Skeletal muscle satellite cell (primary cell): ENCODE measurements around the gene VIPR2.

ENCODE experiments used
- H3K27me3 ChIP-seq: 2 replicates; pipeline ENCODE4 v1.7.0; 2013; ENCODE audit warnings: low read length; ENCODE audit not compliant: control insufficient read depth, insufficient read depth
- H3K36me3 ChIP-seq: 2 replicates; pipeline ENCODE4 v1.7.0; 2013; ENCODE audit warnings: mild to moderate bottlenecking, control low read depth, low read length; ENCODE audit not compliant: insufficient read depth
- H3K4me1 ChIP-seq: 2 replicates; pipeline ENCODE4 v1.7.0; 2013; ENCODE audit warnings: low read length; ENCODE audit not compliant: control insufficient read depth, insufficient read depth
- H3K4me2 ChIP-seq: 2 replicates; pipeline ENCODE4 v1.7.0; 2013; ENCODE audit warnings: mild to moderate bottlenecking, low read length
- H3K4me3 ChIP-seq: 2 replicates; pipeline ENCODE4 v1.7.0; 2013; ENCODE audit warnings: low read length
- H3K9ac ChIP-seq: 2 replicates; pipeline ENCODE4 v1.7.0; 2013; ENCODE audit warnings: mild to moderate bottlenecking, low read depth, low read length, moderate library complexity
- H3K9me3 ChIP-seq: replicated peaks from 2 replicates; pipeline ENCODE4 v1.7.0; 2013; ENCODE audit warnings: mild to moderate bottlenecking, control low read depth, low read length

Gene VIPR2

DNA sequence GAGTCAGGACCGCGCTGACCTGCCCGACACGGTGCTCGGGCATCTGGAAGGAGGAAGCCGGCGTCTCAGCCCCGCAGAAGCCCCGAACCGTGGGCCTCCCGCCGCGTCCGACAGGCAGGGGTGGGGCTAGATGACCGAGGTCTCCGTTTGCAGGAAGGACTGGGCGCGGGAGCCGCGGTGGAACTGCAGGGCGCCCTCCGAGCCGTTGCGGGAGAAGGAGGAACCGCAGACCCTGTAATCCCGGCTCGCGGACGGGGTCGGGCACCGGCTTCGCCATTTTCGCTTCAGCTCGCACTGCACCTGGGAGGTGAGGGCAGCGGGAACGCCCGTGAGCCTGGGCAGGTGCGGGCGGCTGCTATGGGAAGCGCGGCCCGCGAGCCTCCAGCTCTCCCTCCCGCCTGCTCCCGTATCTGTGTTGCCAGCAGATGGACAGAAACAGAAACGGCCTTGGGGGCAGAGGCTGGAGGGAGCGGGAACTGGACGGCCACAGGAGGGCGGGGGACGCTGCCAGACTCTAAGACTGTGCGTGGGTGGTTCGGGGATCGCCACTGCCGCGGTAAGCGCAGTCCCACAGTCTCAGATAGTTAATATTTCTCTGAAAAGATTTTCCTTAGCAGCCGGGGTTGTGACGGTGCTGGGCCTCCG is 114.1 kb downstream of the VIPR2 start:
- H3K36me3 ChIP-seq: no peaks in the 10 kb centered on the region
- peaks cover 7% of the 10 kb centered on the region for H3K27me3 ChIP-seq
- H3K9ac ChIP-seq: no peak overlapping the region

DNA sequence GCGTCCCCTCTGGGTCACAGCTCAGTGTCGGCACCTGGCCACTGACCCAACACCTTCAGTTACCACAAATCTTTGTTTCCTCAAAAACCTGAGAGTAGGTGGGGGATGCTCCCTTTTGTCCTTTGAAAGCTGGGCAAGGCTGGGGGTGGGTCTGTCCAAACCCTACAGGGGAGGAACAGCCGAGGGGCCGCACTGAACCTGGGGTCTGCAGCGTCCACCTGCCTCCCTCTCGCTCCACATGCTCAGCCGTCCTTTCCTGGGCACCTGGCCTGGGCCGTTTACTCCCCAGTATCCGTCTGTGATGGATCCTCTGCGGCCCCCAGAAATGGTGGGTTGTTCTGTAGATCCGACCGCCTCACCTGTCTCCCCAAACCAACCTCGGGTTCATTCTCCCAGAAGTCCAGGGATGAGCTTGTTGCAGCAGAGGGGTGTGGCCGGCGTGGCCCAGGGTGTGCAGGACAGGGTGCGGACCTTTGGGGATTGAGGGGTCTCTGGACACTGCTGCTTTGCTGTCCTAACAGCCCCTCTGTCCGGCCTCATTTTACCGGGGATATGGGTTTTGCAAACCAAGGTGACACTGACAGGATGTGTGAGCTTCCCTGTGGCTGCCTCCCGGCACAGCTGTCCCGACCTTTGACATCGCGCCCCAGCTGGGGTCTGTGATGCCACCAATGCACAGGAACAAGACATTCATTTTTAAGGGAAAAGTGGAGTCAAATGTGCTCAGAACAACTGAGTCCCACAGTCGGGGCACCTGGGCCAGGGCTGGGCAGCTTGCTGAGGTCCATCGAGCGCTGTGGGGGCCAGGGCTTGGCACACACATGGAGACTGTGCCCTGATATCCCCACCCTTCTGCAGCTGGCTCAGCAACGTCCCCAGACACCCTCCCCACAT is 115.9 kb downstream of the VIPR2 start:
- H3K4me1 ChIP-seq: peaks cover 9% of the 10 kb centered on the region
- no peak overlapping the region for H3K9ac ChIP-seq
- no peaks in the 10 kb centered on the region for H3K36me3 ChIP-seq
- H3K4me2 ChIP-seq: no peak overlapping the region
- H3K27me3 ChIP-seq: peaks cover 7% of the 10 kb centered on the region
- H3K9me3 ChIP-seq: no peaks in the 10 kb centered on the region
- no peak overlapping the region for H3K4me3 ChIP-seq

More for the DNA sequence above, 114.1 kb downstream of the VIPR2 start:
- peaks cover 9% of the 10 kb centered on the region for H3K4me1 ChIP-seq
- peak overlapping the region; percentile 95 for H3K4me2 ChIP-seq
- H3K9me3 ChIP-seq: no peaks in the 10 kb centered on the region
- peak overlapping the region; percentile 73 for H3K4me3 ChIP-seq

DNA sequence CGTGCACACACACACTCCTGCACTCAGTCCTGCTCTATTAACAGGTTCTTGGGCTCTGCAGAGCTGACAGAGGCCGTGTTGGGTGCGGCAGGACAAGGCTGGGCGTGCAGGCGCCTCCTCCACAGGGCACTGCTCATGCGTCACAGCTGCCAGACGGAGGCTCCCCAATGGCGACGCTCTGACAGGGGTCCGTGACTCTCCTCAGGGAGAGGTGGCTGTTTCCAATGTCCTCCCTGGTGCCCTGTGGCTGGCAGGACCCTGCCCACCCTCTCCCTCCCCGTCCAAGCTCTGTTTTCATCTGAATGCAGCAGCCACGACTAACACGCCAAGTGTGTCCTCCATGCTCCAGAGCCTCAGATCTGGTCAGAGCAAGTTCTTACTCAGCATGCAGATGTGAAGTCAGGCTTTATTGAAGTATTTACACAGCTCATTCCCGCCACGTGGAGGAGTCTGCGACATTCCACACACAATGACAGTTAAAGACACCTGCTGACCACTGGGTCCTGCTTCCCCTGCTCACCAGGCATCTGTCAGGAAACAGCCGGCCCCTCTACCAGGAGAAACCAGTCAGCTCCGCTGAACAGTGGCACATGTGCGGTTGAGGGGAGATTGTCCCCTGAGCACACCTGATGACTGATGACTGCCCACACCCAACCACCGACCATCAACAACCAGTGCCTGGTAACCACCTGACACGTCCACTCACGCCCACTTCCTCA is 116.7 kb downstream of the VIPR2 start:
- Histone ChIP-seq H3K9ac (no peak overlapping the region), H3K4me1 (peaks cover 9% of the 10 kb centered on the region), H3K9me3 (no peaks in the 10 kb centered on the region), H3K4me3 (no peak overlapping the region), H3K36me3 (no peaks in the 10 kb centered on the region), H3K27me3 (peaks cover 7% of the 10 kb centered on the region), H3K4me2 (no peak overlapping the region)

DNA sequence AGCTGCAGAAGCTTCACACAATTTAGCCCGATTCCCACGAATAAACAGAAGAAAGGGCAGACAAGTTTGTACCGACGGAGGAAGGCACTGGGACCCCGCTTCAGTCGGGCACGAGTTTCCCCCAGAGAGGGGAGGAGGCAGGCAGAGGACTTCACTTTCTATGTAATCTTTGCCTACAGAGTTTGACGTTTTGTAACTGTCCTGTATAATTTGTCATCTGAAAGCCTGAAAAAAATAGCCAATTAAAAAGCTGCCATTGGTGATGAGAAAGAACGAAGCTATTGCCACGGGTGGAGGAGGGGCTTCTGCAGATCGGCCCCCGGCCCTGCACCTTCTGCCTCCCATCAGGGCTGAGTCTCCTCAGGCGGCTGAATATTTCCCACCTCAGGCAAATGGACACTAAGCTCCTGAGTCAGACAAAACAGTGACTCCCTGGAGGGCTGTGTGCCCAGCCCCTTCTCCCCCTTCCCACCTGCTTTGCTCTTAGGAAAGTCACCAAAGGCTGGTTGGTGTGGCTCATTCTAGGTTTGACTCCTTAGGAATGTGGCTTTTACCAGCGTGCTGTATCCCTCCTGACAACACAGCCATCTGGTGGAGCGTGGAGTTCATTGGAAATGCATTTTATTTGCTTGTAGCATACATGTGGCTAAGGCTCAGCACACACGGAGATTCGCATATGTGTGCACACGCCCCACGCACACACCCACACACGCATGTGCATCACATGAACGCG is 117.4 kb downstream of the VIPR2 start:
- H3K4me1 ChIP-seq: peaks cover 14% of the 10 kb centered on the region
- H3K9ac ChIP-seq: no peak overlapping the region
- no peak overlapping the region for H3K4me3 ChIP-seq
- H3K36me3 ChIP-seq: no peaks in the 10 kb centered on the region
- H3K27me3 ChIP-seq: peaks cover 7% of the 10 kb centered on the region
- no peak overlapping the region for H3K4me2 ChIP-seq
- no peaks in the 10 kb centered on the region for H3K9me3 ChIP-seq

DNA sequence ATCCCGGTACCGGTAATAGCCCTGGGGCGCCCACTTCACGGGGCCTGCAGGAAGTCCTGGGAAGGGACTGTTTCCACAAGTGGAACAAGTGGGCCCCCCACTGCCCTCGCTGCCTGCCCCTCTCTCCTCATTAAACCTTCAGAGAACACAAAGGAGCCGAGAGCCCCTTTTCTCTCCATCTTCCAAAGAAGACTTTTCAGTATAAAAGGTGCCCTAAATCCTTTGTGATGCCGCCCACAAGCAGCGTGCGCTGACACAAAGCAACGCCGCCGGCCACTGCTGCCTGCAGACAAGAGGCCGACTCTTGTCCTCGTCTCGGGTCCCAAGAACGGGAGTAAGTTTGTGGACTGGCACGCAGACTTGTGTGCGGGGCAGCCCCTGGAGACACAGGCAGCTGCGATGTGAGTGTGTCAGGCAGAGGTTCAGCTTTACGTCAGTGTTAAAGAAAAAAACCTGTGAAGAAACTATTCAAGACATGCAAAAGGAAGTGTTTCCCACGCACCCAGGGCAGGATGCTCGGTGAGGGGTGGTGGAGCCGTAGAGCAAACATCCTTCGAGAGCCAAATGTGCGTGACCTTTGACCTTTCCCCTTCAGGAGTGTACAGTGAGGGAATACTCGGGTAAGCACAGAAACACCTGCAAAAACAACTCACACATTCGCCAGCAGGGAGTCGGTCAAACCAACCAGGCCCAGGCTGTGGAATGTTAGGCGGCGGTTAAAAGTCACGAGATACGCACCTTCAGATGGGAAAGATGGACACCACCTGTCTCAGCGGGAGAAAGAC is 118.2 kb downstream of the VIPR2 start:
- H3K9me3 ChIP-seq: no peaks in the 10 kb centered on the region
- H3K4me2 ChIP-seq: no peak overlapping the region
- no peak overlapping the region for H3K4me3 ChIP-seq
- H3K4me1 ChIP-seq: peaks cover 14% of the 10 kb centered on the region
- no peaks in the 10 kb centered on the region for H3K36me3 ChIP-seq
- H3K9ac ChIP-seq: no peak overlapping the region
- peaks cover 7% of the 10 kb centered on the region for H3K27me3 ChIP-seq

DNA sequence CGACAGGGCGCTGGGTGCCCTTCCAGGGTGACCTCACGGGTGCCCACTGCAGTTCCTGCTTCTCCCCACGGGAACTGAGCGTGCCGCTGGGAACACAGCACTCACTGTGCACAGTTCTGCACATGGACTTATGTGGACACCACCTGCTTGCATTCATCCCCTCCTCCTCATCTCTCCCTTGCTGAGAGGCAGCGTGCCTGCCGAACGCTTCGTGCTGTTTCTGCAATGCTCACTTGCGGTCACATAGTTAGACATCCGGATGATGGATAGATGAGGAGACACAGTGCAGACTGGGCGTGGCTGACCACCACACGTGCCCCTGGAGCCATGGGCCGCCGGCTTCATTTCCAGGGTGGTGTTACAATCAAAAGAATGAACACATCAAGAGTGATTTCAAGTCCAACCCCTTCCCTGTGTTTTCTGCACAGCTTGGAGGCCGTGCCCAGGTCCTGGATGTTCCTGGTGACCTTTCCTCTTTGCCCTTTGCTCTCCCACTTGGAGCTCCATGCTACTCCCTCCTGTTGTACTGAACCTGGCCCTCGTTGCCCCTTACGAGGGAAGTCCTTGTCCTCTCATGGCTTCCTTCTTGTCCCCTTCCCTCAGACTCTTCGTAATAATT is 119.4 kb downstream of the VIPR2 start:
- no peaks in the 10 kb centered on the region for H3K9me3 ChIP-seq
- peaks cover under 1% of the 10 kb centered on the region for H3K27me3 ChIP-seq
- no peak overlapping the region for H3K9ac ChIP-seq
- no peak overlapping the region for H3K4me3 ChIP-seq
- no peak overlapping the region for H3K4me2 ChIP-seq
- peaks cover 6% of the 10 kb centered on the region for H3K4me1 ChIP-seq
- H3K36me3 ChIP-seq: no peaks in the 10 kb centered on the region

DNA sequence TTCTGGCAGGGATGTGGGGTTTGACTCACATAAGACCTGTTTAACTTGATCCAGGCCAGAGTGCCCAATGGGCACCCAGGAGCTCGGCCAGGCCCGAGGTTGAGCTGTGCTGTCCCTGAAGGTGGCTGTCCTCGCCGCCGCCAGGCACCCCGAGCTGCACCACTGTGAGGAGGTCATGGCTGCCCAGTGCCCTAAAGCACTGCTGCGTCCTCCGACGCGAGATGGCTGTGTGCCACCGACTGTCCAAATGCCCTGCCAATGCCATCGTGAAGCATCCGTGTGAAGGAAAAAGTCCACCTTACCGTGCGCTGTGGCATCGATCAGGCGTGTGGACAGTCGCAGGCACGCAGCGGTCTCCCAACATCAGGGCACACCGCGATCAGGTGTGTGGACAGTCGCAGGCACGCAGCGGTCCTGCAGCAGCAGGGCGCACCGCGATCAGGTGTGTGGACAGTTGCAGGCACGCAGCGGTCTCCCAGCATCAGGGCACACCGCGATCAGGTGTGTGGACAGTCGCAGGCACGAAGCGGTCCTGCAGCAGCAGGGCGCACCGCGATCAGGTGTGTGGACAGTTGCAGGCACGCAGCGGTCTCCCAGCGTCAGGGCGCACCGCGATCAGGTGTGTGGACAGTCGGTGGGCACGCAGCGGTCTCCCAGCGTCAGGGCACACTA is 120.3 kb downstream of the VIPR2 start:
- no peaks in the 10 kb centered on the region for H3K9me3 ChIP-seq
- no peaks in the 10 kb centered on the region for H3K27me3 ChIP-seq
- no peak overlapping the region for H3K4me3 ChIP-seq
- H3K9ac ChIP-seq: no peak overlapping the region
- no peak overlapping the region for H3K4me2 ChIP-seq
- peaks cover 6% of the 10 kb centered on the region for H3K4me1 ChIP-seq
- H3K36me3 ChIP-seq: no peaks in the 10 kb centered on the region

DNA sequence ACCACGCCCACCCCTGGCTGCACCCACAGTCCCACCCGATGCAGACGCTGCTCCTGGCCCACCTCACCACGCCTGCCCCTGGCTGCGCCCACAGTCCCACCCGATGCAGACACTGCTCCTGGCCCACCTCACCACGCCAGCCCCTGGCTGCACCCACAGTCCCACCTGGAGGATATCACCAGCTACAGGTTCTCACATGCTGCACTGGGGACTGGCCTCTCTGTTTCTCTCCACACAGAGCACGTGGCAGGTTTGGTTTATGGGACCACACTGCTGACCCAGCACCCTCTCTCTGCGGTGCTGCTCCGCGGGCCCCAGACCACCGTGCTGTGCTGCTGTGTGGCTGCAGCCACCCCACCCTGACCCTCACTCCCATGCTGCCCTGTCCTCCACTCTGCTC is 120.9 kb downstream of the VIPR2 start:
- Histone ChIP-seq H3K4me3 (no peak overlapping the region), H3K27me3 (no peaks in the 10 kb centered on the region), H3K4me2 (no peak overlapping the region), H3K4me1 (peaks cover 12% of the 10 kb centered on the region), H3K9ac (no peak overlapping the region), H3K9me3 (no peaks in the 10 kb centered on the region), H3K36me3 (no peaks in the 10 kb centered on the region)

DNA sequence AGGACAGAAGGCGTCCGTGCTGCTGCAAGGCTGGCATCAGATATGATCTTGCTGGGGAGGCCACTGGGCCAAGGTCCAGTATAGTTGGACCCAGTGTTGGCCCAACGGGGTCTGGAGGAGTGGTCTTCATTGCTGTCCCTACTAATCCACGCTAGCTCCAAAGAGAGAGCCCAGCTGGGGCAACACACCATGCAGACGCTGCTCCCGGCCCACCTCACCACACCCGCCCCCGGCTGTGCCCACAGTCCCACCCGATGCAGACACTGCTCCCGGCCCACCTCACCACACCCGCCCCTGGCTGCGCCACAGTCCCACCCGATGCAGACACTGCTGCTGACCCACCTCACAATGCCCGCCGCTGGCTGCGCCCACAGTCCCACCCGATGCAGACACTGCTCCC is 121.5 kb downstream of the VIPR2 start:
- H3K4me2 ChIP-seq: no peak overlapping the region
- H3K4me1 ChIP-seq: peaks cover 14% of the 10 kb centered on the region
- H3K27me3 ChIP-seq: no peaks in the 10 kb centered on the region
- H3K9ac ChIP-seq: no peak overlapping the region
- no peaks in the 10 kb centered on the region for H3K36me3 ChIP-seq
- H3K9me3 ChIP-seq: no peaks in the 10 kb centered on the region
- H3K4me3 ChIP-seq: no peak overlapping the region
